Vagina (tissue), 2 donors: ENCODE data around the gene HS6ST3.

Source experiments
- CTCF ChIP-seq, 3 experiments: fragments of 450-650 bp in 2 of 3; fragments of 200-600 bp in 1 of 3; sonication (generic) in 1 of 3; IDR thresholded peaks; one replicate each; pipeline ENCODE4 v1.5.1; 2017 to 2019; ENCODE audit warnings: antibody characterized with exemption in 3 of 3, mild to moderate bottlenecking in 2 of 3, moderate library complexity in 2 of 3
- POLR2AphosphoS5 ChIP-seq, 2 donors: sonication (generic); formaldehyde crosslinking; IDR thresholded peaks; one replicate each; pipeline ENCODE4 v1.9.0; 2017; ENCODE audit warnings: antibody characterized with exemption in 2 of 2, mild to moderate bottlenecking in 2 of 2, low read depth in 1 of 2; ENCODE audit not compliant: insufficient read depth in 1 of 2

- TF ChIP-seq CTCF (IDR thresholded peaks at IDR 0.05) (no peak), POLR2AphosphoS5 (IDR thresholded peaks at IDR 0.05; ENCODE audit: insufficient read depth in 1 of 2, low read depth in 1 of 2) (no peak)
Measured at GRCh38 chr13:96652506-96652905, 562.6 kb downstream of the HS6ST3 start.
